K562 (cell line): ENCODE results near the gene USP48. TPM values are rescaled to one million over a fixed set of nuclear protein-coding genes. Genes with fewer than 3 reads are reported as not detected.

Experiments used
- CHD1 ChIP-seq: fragments of 200-600 bp; sonication (generic); IDR thresholded peaks from one replicate; pipeline ENCODE4 v1.6.1; 2012; ENCODE audit warnings: mild to moderate bottlenecking, moderate library complexity, low read length, inconsistent platforms
- DACH1 ChIP-seq: fragments of 450-650 bp; IDR thresholded peaks from 2 replicates; pipeline ENCODE4 v1.6.1; 2018; ENCODE audit not compliant: partially characterized antibody
- GABPA ChIP-seq: fragments of 200-800 bp; sonication (Bioruptor generic); conservative IDR thresholded peaks from 2 replicates; pipeline ENCODE4 v1.6.1; 2016; ENCODE audit warnings: low read depth, missing genetic modification characterization, missing compliant biosample characterization
- HIVEP1 ChIP-seq: fragments of 250-450 bp; sonication (Bioruptor Pico); IDR thresholded peaks from 2 replicates; pipeline ENCODE4 v1.4.0; 2020; ENCODE audit warnings: mild to moderate bottlenecking
- ILF3 ChIP-seq: fragments of 450-650 bp; IDR thresholded peaks from 2 replicates; pipeline ENCODE4 v1.6.1; 2018; ENCODE audit warnings: antibody characterized with exemption, mild to moderate bottlenecking, moderate library complexity, borderline replicate concordance
- MLX ChIP-seq, 2 experiments: fragments of 450-650 bp in 1 of 2; sonication (generic) in 1 of 2; formaldehyde crosslinking; conservative IDR thresholded peaks; 2 replicates each; pipeline versions ENCODE4 v1.4.0 to v1.8.1; 2020 to 2022; ENCODE audit warnings: mild to moderate bottlenecking in 1 of 2, missing genetic modification reagents in 1 of 2
- PHF20 ChIP-seq: fragments of 450-650 bp; IDR thresholded peaks from 2 replicates; pipeline ENCODE4 v1.6.1; 2018; ENCODE audit not compliant: partially characterized antibody
- RBM17 ChIP-seq: fragments of 200-400 bp; formaldehyde crosslinking; IDR thresholded peaks from 2 replicates; pipeline ENCODE4 v1.6.1; 2017; ENCODE audit warnings: low read depth, mild to moderate bottlenecking, low read length, borderline replicate concordance
- RBM39 ChIP-seq: fragments of 200-400 bp; formaldehyde crosslinking; optimal IDR thresholded peaks from 2 replicates; pipeline ENCODE3; 2018; ENCODE audit warnings: low read depth, low read length
- SMAD3 ChIP-seq: fragments of 450-650 bp; formaldehyde crosslinking; conservative IDR thresholded peaks from 2 replicates; pipeline ENCODE4 v1.4.0; 2020; ENCODE audit warnings: mild to moderate bottlenecking
- TRIM24 ChIP-seq, 2 experiments: fragments of 450-650 bp; IDR thresholded peaks; 2 replicates each; pipeline ENCODE4 v1.6.1; 2016
- TRIM28 ChIP-seq: fragments of 450-650 bp; IDR thresholded peaks from 2 replicates; pipeline ENCODE4 v1.6.1; 2017
- ZBTB5 ChIP-seq: fragments of 450-650 bp; IDR thresholded peaks from 2 replicates; pipeline ENCODE4 v1.6.1; 2017; ENCODE audit warnings: antibody characterized with exemption
- ZNF407 ChIP-seq: fragments of 450-650 bp; IDR thresholded peaks from 2 replicates; pipeline ENCODE4 v1.6.1; 2016; ENCODE audit warnings: low read depth
- ZNF445 ChIP-seq: fragments of 250-450 bp; sonication (Bioruptor Pico); IDR thresholded peaks from 2 replicates; pipeline ENCODE4 v1.4.0; 2020; ENCODE audit warnings: low read depth, mild to moderate bottlenecking, moderate library complexity
- ZNF561 ChIP-seq: fragments of 450-650 bp; formaldehyde crosslinking; conservative IDR thresholded peaks from 2 replicates; pipeline ENCODE4 v1.4.0; 2020; ENCODE audit warnings: mild to moderate bottlenecking, moderate library complexity
- polyA plus RNA-seq, 8 experiments: library from polyadenylated mRNA; depleted of rRNA in 4 of 8; stranded (reverse) in 5 of 8; unstranded in 3 of 8; fragments of >200 nt; fragmentation: Nextera tagmentation in 2 of 8; fragmentation: Illumina TruSeq in 1 of 8; extraction: Ambion mirVana in 2 of 8; extraction: Trizol in 1 of 8; gene quantifications; 2 replicates each; pipeline versions ENCODE4 v1.2.1 to v1.2.3, GENCODE V29; 2011 to 2014; ENCODE audit warnings: inconsistent platforms in 1 of 8, missing spikeins in 1 of 8
- total RNA-seq, 7 experiments: library from RNA; depleted of rRNA in 6 of 7; stranded (reverse); fragments of >200 nt in 6 of 7; fragmentation: Illumina TruSeq in 2 of 7; extraction: Trizol in 2 of 7; gene quantifications; 2 replicates each; pipeline versions ENCODE4 v1.2.1 to v1.2.3, GENCODE V29; 2011 to 2021; ENCODE audit warnings: low replicate concordance in 1 of 7

The USP48 gene
- total and polyA plus RNA-seq, 9 of the 15 experiments (the other 6 are each of a cell fraction or from before 2014, with no cell fraction given) = 23.3 to 123 (median 106) TPM

- TF ChIP-seq ZNF407 (no peak), PHF20 (peak; percentile 45), DACH1 (no peak), ZNF445 (0 out of 2 replicates have a peak, but pooled peaks have one; percentile 55), HIVEP1 (CRISPR knock-in tag) (0 out of 2 replicates have a peak, but pooled peaks have one; percentile 6), RBM39 (peak; percentile 70), ILF3 (0 out of 2 replicates have a peak, but pooled peaks have one; percentile 79), TRIM24 (IDR thresholded peaks at IDR 0.05) (no peak), RBM17 (no peak), SMAD3 (no peak), GABPA (tag) (no peak; the same call in 1 of the 2 replicates), TRIM28 (0 out of 2 replicates have a peak, but pooled peaks have one; percentile 26), MLX (CRISPR knock-in tag; conservative IDR thresholded peaks at IDR 0.05) (peak in 1 of 2 experiments; percentile 79; a peak in 1 of 4 replicates), CHD1 (no peak), ZNF561 (CRISPR knock-in tag) (no peak), ZBTB5 (peak; percentile 100)
These were observed 123.6 kb downstream of the USP48 start (continued) for GRCh38 chr1:21659099-21659923.
